Measurements from ENCODE around the gene NDUFS1. TPM values are rescaled to one million over a fixed set of nuclear protein-coding genes. Genes with fewer than 3 reads are reported as not detected.
"Not testable (repeated sequence)": the region's sequence is repeated elsewhere in the genome, so short reads cannot be mapped to it uniquely, and the experiment has no call there.

The NDUFS1 gene
- total RNA-seq, 1 donor from 2014 or later: 16.4 TPM

- intact Hi-C loops (cut with DNase I): loop anchor here (1.0 to 10.0 kb wide), 4 partner anchors 72 to 1549 kb away; partner anchors contain the start of genes INO80D and METTL21A
- peaks cover 0 to 24% of the 10 kb centered on the region in 2 donors for H3K4me1 ChIP-seq
- DNase-seq (ENCODE audit: low spot score in 2 of 2): no peak
- H3K9me3 ChIP-seq: no peaks in the 10 kb centered on the region
- H3K36me3 ChIP-seq: peaks cover 5 to 26% of the 10 kb centered on the region in 2 donors
- TF ChIP-seq CTCF (IDR thresholded peaks at IDR 0.05): no peak
- peak overlapping the region; percentile 77 to 89 for H3K4me3 ChIP-seq
- no peaks in the 10 kb centered on the region for H3K27me3 ChIP-seq
- H3K27ac ChIP-seq: peak overlapping the region; percentile 92 to 93
Observed at GRCh38 chr2:206158563-206159345, 490 bp downstream of the NDUFS1 start.

GRCh38 chr2:206157014-206157413, 2.2 kb downstream of the NDUFS1 start:
- not testable (repeated sequence) for H3K27me3 ChIP-seq; H3K4me3 ChIP-seq; DNase-seq (ENCODE audit: low spot score in 2 of 2); H3K9me3 ChIP-seq; H3K27ac ChIP-seq
- intact Hi-C loops (cut with DNase I): loop anchor here (5.0 to 10.0 kb wide), 3 partner anchors 1375 to 1550 kb away; partner anchors contain the start of gene METTL21A
- Histone ChIP-seq H3K4me1 (peaks cover 0 to 24% of the 10 kb centered on the region in 2 donors), H3K36me3 (peaks cover 1 to 13% of the 10 kb centered on the region in 2 donors)

GRCh38 chr2:206154197-206154596, 5.0 kb downstream of the NDUFS1 start:
- peaks cover 19 to 20% of the 10 kb centered on the region in 2 donors for H3K36me3 ChIP-seq
- intact Hi-C loops (cut with DNase I): loop anchor here (10.0 kb wide), 1 partner anchor 1471 kb away; the partner anchor contains the start of gene METTL21A
- no peak overlapping the region for H3K4me3 ChIP-seq
- no peaks in the 10 kb centered on the region for H3K27me3 ChIP-seq
- no peak overlapping the region for H3K27ac ChIP-seq
- no peak for TF ChIP-seq CTCF (IDR thresholded peaks at IDR 0.05)
- no peaks in the 10 kb centered on the region for H3K9me3 ChIP-seq
- no peak for DNase-seq (ENCODE audit: low spot score in 2 of 2)
- H3K4me1 ChIP-seq: peaks cover 0 to 14% of the 10 kb centered on the region in 2 donors

- Histone ChIP-seq H3K36me3 (peaks cover 51 to 55% of the 10 kb centered on the region in 2 donors), H3K4me1 (peaks cover 0 to 2% of the 10 kb centered on the region in 2 donors), H3K27ac (no peak overlapping the region), H3K9me3 (no peaks in the 10 kb centered on the region), H3K27me3 (no peaks in the 10 kb centered on the region), H3K4me3 (no peak overlapping the region)
- no peak for DNase-seq (ENCODE audit: low spot score in 2 of 2)
- TF ChIP-seq CTCF (IDR thresholded peaks at IDR 0.05): no peak
- intact Hi-C loops (cut with DNase I): loop anchor here (10.0 kb wide), 1 partner anchor 1474 kb away; the partner anchor contains the start of gene METTL21A
Observed at GRCh38 chr2:206150631-206151030, 8.6 kb downstream of the NDUFS1 start.

- H3K4me1 ChIP-seq: peaks cover 0 to 2% of the 10 kb centered on the region in 2 donors
- no peaks in the 10 kb centered on the region for H3K9me3 ChIP-seq
- H3K27me3 ChIP-seq: no peaks in the 10 kb centered on the region
- intact Hi-C loops (cut with DNase I): loop anchor here (10.0 kb wide), 1 partner anchor 1475 kb away; the partner anchor contains the start of gene METTL21A
- peaks cover 56 to 59% of the 10 kb centered on the region in 2 donors for H3K36me3 ChIP-seq
- no peak overlapping the region for H3K4me3 ChIP-seq
- no peak overlapping the region for H3K27ac ChIP-seq
- no peak for DNase-seq (ENCODE audit: low spot score in 2 of 2)
- TF ChIP-seq CTCF (IDR thresholded peaks at IDR 0.05): no peak
Observed at GRCh38 chr2:206150168-206150567, 9.1 kb downstream of the NDUFS1 start.

GRCh38 chr2:206149330-206149729, 9.9 kb downstream of the NDUFS1 start:
- H3K27me3 ChIP-seq: no peaks in the 10 kb centered on the region
- intact Hi-C loops (cut with DNase I): no loop called here
- H3K36me3 ChIP-seq: peaks cover 64 to 67% of the 10 kb centered on the region in 2 donors
- no peaks in the 10 kb centered on the region for H3K9me3 ChIP-seq
- no peak overlapping the region for H3K27ac ChIP-seq
- peaks cover 0 to 2% of the 10 kb centered on the region in 2 donors for H3K4me1 ChIP-seq
- DNase-seq (ENCODE audit: low spot score in 2 of 2): no peak
- no peak overlapping the region for H3K4me3 ChIP-seq
- TF ChIP-seq CTCF (IDR thresholded peaks at IDR 0.05): no peak
